Kidney (tissue), 14 donors: ENCODE results near the gene CLASP1. TPM values are rescaled to one million over a fixed set of nuclear protein-coding genes. Genes with fewer than 3 reads are reported as not detected.

ENCODE experiments used
- DNase-seq, 5 donors: peaks; one replicate each; pipeline ENCODE4 v3.0.0-alpha.2; 2013 to 2020
- FAIRE-seq: peaks from 2 replicates; lab custom pipeline; 2012; peaks lifted over from hg19 to GRCh38; lab: Jason Lieb, UNC
- H3K27ac ChIP-seq, 2 donors: one replicate each; pipeline ENCODE4 v1.7.0; 2013; ENCODE audit warnings: low read depth in 2 of 2, low read length in 2 of 2, inconsistent platforms in 1 of 2
- H3K27me3 ChIP-seq: one replicate; pipeline ENCODE4 v1.7.1; 2013; ENCODE audit warnings: low read length, inconsistent platforms; ENCODE audit not compliant: control insufficient read depth, insufficient read depth
- H3K36me3 ChIP-seq, 3 donors: one replicate each; pipeline versions ENCODE4 v1.7.0 to v1.7.1; 2013; ENCODE audit warnings: low read length in 3 of 3, control low read depth in 1 of 3, inconsistent platforms in 1 of 3; ENCODE audit not compliant: insufficient read depth in 3 of 3, control insufficient read depth in 2 of 3
- H3K4me1 ChIP-seq, 3 donors: one replicate each; pipeline versions ENCODE4 v1.7.0 to v1.7.1; 2013; ENCODE audit warnings: low read length in 3 of 3, inconsistent platforms in 1 of 3, low read depth in 1 of 3; ENCODE audit not compliant: control insufficient read depth in 2 of 3, insufficient read depth in 2 of 3
- H3K4me3 ChIP-seq, 3 donors: one replicate each; pipeline versions ENCODE4 v1.7.0 to v1.8.1; 2013; ENCODE audit warnings: low read length in 3 of 3, control low read depth in 1 of 3, inconsistent platforms in 1 of 3
- H3K9ac ChIP-seq, 3 donors: one replicate each; pipeline versions ENCODE4 v1.7.0 to v1.7.1; 2013; ENCODE audit warnings: low read length in 3 of 3, control low read depth in 1 of 3, inconsistent platforms in 1 of 3
- H3K9me3 ChIP-seq, 3 donors: one replicate each; pipeline versions ENCODE4 v1.7.0 to v1.7.1; 2013; ENCODE audit warnings: low read length in 3 of 3, control low read depth in 1 of 3, inconsistent platforms in 1 of 3; ENCODE audit not compliant: control insufficient read depth in 2 of 3, insufficient read depth in 1 of 3
- intact Hi-C: fragments of 100-400 bp; cut with DNase I; formaldehyde crosslinking; loops from one replicate; pipeline ENCODE4 v1.11.1; 2022
- polyA plus RNA-seq: library from polyadenylated mRNA; stranded (reverse); fragments of 350-450 nt; fragmentation: Illumina TruSeq; extraction: RNeasy Lipid Tissue Mini Kit (QIAGEN cat#74804); gene quantifications from one replicate; pipeline ENCODE4 v1.2.3, GENCODE V29; 2014; ENCODE audit warnings: low read depth, low replicate concordance; ENCODE audit not compliant: insufficient read depth
- total RNA-seq: library from RNA; stranded (reverse); fragmentation: NEBNext Ultra II Directional; extraction: Animal tissue kit (Norgen Biotek cat#: 25700); gene quantifications from one replicate; pipeline ENCODE4 v1.2.1, GENCODE V29; 2021
- TF ChIP-seq, protein P1 (sequence below): IDR thresholded peaks from 3 replicates; pipeline ENCODE4 v1.5.1; 2012; ENCODE audit warnings: mild to moderate bottlenecking, moderate library complexity, borderline replicate concordance; ENCODE audit not compliant: insufficient read depth; ENCODE audit errors: extremely low read depth
- donor health status: control.
- donor health status: control.
- donor health status: control.
- donor health status: control.
- donor health status: control.
- donor health status: DM: yes; HTN: yes; CAD: no.
- donor health status: Normal renal cell carcinoma (clear cell type).

The CLASP1 gene
- total and polyA plus RNA-seq, 2 donors from 2014 or later = 6.8 to 71.5 TPM

DNA sequence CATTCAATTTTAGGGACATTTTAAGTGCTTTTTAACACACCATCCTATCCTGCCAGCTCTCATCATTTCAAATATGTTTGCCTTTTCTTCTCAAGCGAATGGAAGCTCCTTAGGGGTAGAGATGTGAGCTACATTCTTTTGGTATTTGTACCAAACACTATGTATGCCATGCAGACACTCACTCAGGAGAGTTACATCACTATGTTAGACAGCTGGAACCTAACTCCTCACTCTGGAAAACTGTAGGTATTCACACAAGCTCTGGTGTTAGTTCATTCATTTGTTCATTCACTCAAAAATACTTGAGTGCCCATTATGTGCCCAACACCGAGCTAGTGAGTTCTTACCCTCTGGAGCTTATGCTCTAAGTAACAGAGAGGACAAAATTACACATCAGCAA, 144.9 kb downstream of the CLASP1 start:
- Histone ChIP-seq H3K9me3 (no peaks in the 10 kb centered on the region), H3K4me3 (no peak overlapping the region), H3K27me3 (no peaks in the 10 kb centered on the region), H3K4me1 (no peaks in the 10 kb centered on the region), H3K36me3 (peaks cover 9 to 23% (median 17%) of the 10 kb centered on the region in 3 donors), H3K27ac (no peak overlapping the region), H3K9ac (no peak overlapping the region)
- intact Hi-C loops = no loop called here
- TF ChIP-seq, protein P1, sequence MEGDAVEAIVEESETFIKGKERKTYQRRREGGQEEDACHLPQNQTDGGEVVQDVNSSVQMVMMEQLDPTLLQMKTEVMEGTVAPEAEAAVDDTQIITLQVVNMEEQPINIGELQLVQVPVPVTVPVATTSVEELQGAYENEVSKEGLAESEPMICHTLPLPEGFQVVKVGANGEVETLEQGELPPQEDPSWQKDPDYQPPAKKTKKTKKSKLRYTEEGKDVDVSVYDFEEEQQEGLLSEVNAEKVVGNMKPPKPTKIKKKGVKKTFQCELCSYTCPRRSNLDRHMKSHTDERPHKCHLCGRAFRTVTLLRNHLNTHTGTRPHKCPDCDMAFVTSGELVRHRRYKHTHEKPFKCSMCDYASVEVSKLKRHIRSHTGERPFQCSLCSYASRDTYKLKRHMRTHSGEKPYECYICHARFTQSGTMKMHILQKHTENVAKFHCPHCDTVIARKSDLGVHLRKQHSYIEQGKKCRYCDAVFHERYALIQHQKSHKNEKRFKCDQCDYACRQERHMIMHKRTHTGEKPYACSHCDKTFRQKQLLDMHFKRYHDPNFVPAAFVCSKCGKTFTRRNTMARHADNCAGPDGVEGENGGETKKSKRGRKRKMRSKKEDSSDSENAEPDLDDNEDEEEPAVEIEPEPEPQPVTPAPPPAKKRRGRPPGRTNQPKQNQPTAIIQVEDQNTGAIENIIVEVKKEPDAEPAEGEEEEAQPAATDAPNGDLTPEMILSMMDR = no peak
- DNase-seq (no peak), FAIRE-seq (no peak)

DNA sequence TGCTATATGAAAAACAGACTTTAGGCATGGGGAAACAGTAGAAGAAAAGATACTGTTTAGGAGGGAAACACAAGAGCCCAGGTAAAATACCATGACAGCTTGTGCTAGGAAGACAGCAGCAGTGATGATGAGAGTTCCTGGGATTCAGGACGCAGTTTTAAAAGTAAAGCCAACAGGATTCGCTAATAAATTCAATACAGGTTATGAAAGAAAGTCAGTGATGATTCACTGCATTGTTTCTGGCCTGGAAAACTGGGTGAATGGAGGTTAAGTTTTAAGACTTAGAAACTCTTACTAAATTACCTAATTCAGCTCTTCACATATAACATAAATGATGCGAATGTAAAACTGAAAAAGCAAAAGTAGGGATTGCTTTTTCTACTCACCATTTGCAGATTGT, 146.5 kb downstream of the CLASP1 start:
- intact Hi-C loops = no loop called here
- Histone ChIP-seq H3K4me1 (no peaks in the 10 kb centered on the region), H3K27ac (no peak overlapping the region), H3K9me3 (no peaks in the 10 kb centered on the region), H3K9ac (no peak overlapping the region), H3K4me3 (no peak overlapping the region), H3K36me3 (peaks cover 9 to 23% (median 17%) of the 10 kb centered on the region in 3 donors), H3K27me3 (no peaks in the 10 kb centered on the region)
- FAIRE-seq (no peak), DNase-seq (no peak)
- TF ChIP-seq, protein P1 = no peak

DNA sequence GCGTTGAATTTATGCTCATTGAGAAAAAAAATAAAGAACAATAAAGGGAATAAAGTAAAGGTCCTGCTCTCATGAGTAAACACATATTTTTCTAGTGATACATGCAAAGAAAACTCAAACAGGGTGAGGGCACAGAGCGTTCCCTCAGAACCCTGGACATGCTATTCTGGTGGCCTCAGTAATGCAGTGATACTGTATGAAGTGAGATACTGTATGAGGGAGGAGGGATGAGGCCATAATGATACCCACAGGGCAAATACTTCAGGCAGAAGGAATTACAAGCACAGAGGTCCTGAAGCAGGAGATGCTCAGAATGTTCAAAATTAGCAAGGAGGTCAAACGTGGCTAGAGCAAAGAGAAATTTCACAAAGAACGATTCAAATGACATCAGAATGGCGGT, 147.0 kb downstream of the CLASP1 start:
- H3K9ac ChIP-seq = no peak overlapping the region
- intact Hi-C loops = no loop called here
- FAIRE-seq = no peak

More for the DNA sequence above, 147.0 kb downstream of the CLASP1 start:
- Histone ChIP-seq H3K4me1 (no peaks in the 10 kb centered on the region), H3K27me3 (no peaks in the 10 kb centered on the region), H3K4me3 (no peak overlapping the region), H3K36me3 (peaks cover 9 to 23% (median 17%) of the 10 kb centered on the region in 3 donors), H3K27ac (no peak overlapping the region), H3K9me3 (no peaks in the 10 kb centered on the region)
- DNase-seq = no peak
- TF ChIP-seq, protein P1 = no peak
